GM12878 (cell line): ENCODE results near the gene ARPC5L. TPM values are rescaled to one million over a fixed set of nuclear protein-coding genes. Genes with fewer than 3 reads are reported as not detected.

ENCODE experiments used
- ATAC-seq: fragments of 200-7000 bp; cut with Tn5 transposase; 3 replicates; pipeline ENCODE4 v1.9.1; 2020; ENCODE audit warnings: mild to moderate bottlenecking, moderate library complexity
- BruUV-seq: library from RNA; stranded (reverse); fragments of 400-500 nt; replicated peaks from 2 replicates; lab custom pipeline; 2021; lab: Mats Ljungman, UMichigan
- CTCF ChIA-PET: fragments of 300-600 bp; sonication (Branson Sonifier 250); formaldehyde crosslinking; extraction: SDS; loops from one replicate; lab custom pipeline; 2021; ENCODE audit warnings: inconsistent platforms; lab: Yijun Ruan, JAX
- POLR2A ChIA-PET: fragments of 350-600 bp; formaldehyde crosslinking; extraction: SDS; loops from one replicate; lab custom pipeline; 2021; ENCODE audit warnings: inconsistent platforms; lab: Charles Lee
- RAD21 ChIA-PET: fragments of 300-600 bp; sonication (Branson Sonifier 250); formaldehyde crosslinking; loops from one replicate; lab custom pipeline; 2023; ENCODE audit warnings: antibody characterized with exemption; ENCODE audit not compliant: unreplicated experiment; lab: Charles Lee
- SMC1A ChIA-PET: fragments of 300-600 bp; sonication (Branson Sonifier 250); formaldehyde crosslinking; loops from one replicate; lab custom pipeline; 2023; ENCODE audit not compliant: unreplicated experiment, uncharacterized antibody; lab: Charles Lee
- DNase-seq: peaks from one replicate; pipeline ENCODE4 v3.0.0-alpha.2; 2011; ENCODE audit warnings: low read depth, low spot score
- FAIRE-seq: peaks from 3 replicates; lab custom pipeline; 2011; peaks lifted over from hg19 to GRCh38; lab: Jason Lieb, UNC
- H2AFZ ChIP-seq: 2 replicates; pipeline ENCODE4 v1.6.0; 2011; ENCODE audit warnings: low read depth, low read length, control low read depth; ENCODE audit not compliant: control insufficient read depth
- H3K27ac ChIP-seq: 2 replicates; pipeline ENCODE4 v1.5.1; 2011; ENCODE audit warnings: control low read depth; ENCODE audit not compliant: control insufficient read depth, insufficient read depth
- H3K27me3 ChIP-seq, 2 experiments: replicated peaks in 1 of 2; 2 replicates each; pipeline versions ENCODE4 v1.6.0 to v1.6.1; 2011; ENCODE audit warnings: low read length in 1 of 2; ENCODE audit not compliant: control insufficient read depth in 2 of 2, insufficient read depth in 2 of 2
- H3K36me3 ChIP-seq, 2 experiments: 2 replicates each; pipeline ENCODE4 v1.5.1; 2011; ENCODE audit warnings: low read length in 1 of 2; ENCODE audit not compliant: control insufficient read depth in 2 of 2, insufficient read depth in 2 of 2
- H3K4me1 ChIP-seq: 2 replicates; pipeline ENCODE4 v1.6.1; 2011; ENCODE audit warnings: mild to moderate bottlenecking, low read length, moderate library complexity, mixed read lengths; ENCODE audit not compliant: control insufficient read depth, insufficient read depth
- H3K4me2 ChIP-seq: 2 replicates; pipeline ENCODE4 v1.6.0; 2011; ENCODE audit warnings: control low read depth; ENCODE audit not compliant: control insufficient read depth, insufficient read depth
- H3K4me3 ChIP-seq: fragments of 200-600 bp; sonication (generic); 2 replicates; pipeline ENCODE4 v1.5.1; 2016
- H3K79me2 ChIP-seq: 2 replicates; pipeline ENCODE4 v1.6.0; 2011; ENCODE audit warnings: low read length; ENCODE audit not compliant: control insufficient read depth, insufficient read depth
- H3K9ac ChIP-seq: 2 replicates; pipeline ENCODE4 v1.8.0; 2011; ENCODE audit warnings: low read length, control low read depth, mixed read lengths; ENCODE audit not compliant: control insufficient read depth, insufficient read depth
- H3K9me3 ChIP-seq: replicated peaks from 3 replicates; pipeline ENCODE4 v1.5.1; 2011; ENCODE audit warnings: mild to moderate bottlenecking, low read length; ENCODE audit not compliant: control insufficient read depth, insufficient read depth
- H4K20me1 ChIP-seq: 2 replicates; pipeline ENCODE4 v1.6.0; 2011; ENCODE audit not compliant: control insufficient read depth, insufficient read depth
- BHLHE40 ChIP-seq, 2 experiments: fragments of 450-650 bp in 1 of 2; IDR thresholded peaks; 2 replicates each; pipeline ENCODE4 v1.6.1; 2011 to 2017; ENCODE audit warnings: low read depth in 2 of 2, borderline replicate concordance in 1 of 2, improper control_type of control experiment in 1 of 2, low read length in 1 of 2, mild to moderate bottlenecking in 1 of 2
- CHD2 ChIP-seq: IDR thresholded peaks from 2 replicates; pipeline ENCODE4 v1.6.1; 2011; ENCODE audit warnings: low read depth, low read length, improper control_type of control experiment, borderline replicate concordance
- EED ChIP-seq: sonication (generic); IDR thresholded peaks from 2 replicates; pipeline ENCODE4 v1.6.1; 2016; ENCODE audit warnings: antibody characterized with exemption, low read depth
- ETV6 ChIP-seq, 2 experiments: fragments of 450-650 bp in 1 of 2; IDR thresholded peaks in 1 of 2; conservative IDR thresholded peaks in 1 of 2; 2 replicates each; pipeline ENCODE4 v1.6.1; 2014; ENCODE audit warnings: antibody characterized with exemption in 1 of 2, borderline replicate concordance in 1 of 2, low read depth in 1 of 2, mild to moderate bottlenecking in 1 of 2, moderate library complexity in 1 of 2
- KDM1A ChIP-seq: fragments of 200-600 bp; sonication (generic); IDR thresholded peaks from 2 replicates; pipeline ENCODE4 v1.6.1; 2016; ENCODE audit warnings: borderline replicate concordance
- NFIC ChIP-seq: IDR thresholded peaks from 2 replicates; pipeline ENCODE4 v1.6.1; 2012; ENCODE audit warnings: low read depth, mild to moderate bottlenecking, inconsistent platforms, low read length, moderate library complexity
- NFYB ChIP-seq: IDR thresholded peaks from 2 replicates; pipeline ENCODE4 v1.6.1; 2011; ENCODE audit warnings: low read depth, mild to moderate bottlenecking, low read length, improper control_type of control experiment, moderate library complexity; ENCODE audit not compliant: insufficient read depth
- NKRF ChIP-seq: fragments of 450-650 bp; conservative IDR thresholded peaks from 2 replicates; pipeline ENCODE4 v1.6.1; 2017; ENCODE audit warnings: mild to moderate bottlenecking, moderate library complexity
- RAD21 ChIP-seq: IDR thresholded peaks from 2 replicates; pipeline ENCODE4 v1.6.1; 2011; ENCODE audit warnings: mild to moderate bottlenecking, low read depth, low read length, moderate library complexity; ENCODE audit not compliant: insufficient read depth
- RELA ChIP-seq: fragments of 450-650 bp; IDR thresholded peaks from 2 replicates; pipeline ENCODE4 v1.8.0; 2014; ENCODE audit warnings: borderline replicate concordance; ENCODE audit not compliant: partially characterized antibody
- USF1 ChIP-seq: IDR thresholded peaks from 2 replicates; pipeline ENCODE4 v1.6.1; 2011; ENCODE audit warnings: borderline replicate concordance, low read depth, mild to moderate bottlenecking, moderate library complexity, mixed read lengths, low read length; ENCODE audit not compliant: insufficient read depth; ENCODE audit errors: extremely low read length
- WGBS: methylation state at CpG from one replicate; pipeline ENCODE4 v1.1.6; 2016; ENCODE audit warnings: low lambda C conversion rate; ENCODE audit not compliant: insufficient replicate concordance, insufficient coverage; ENCODE audit errors: missing lambda C conversion rate; 5-methylcytosine and 5-hydroxymethylcytosine counted together
- in situ Hi-C: fragments of 300-500 bp; cut with MboI; formaldehyde crosslinking; loops from 9 replicates; pipeline ENCODE4 v1.14.3; 2018; ENCODE audit warnings: mixed read lengths
- intact Hi-C: fragments of 100-400 bp; cut with micrococcal nuclease; formaldehyde crosslinking; loops from one replicate; pipeline ENCODE4 v1.14.2; 2022; ENCODE audit not compliant: unreplicated experiment
- polyA plus RNA-seq, 11 experiments: library from polyadenylated mRNA; depleted of rRNA in 4 of 11; unstranded in 6 of 11; stranded (reverse) in 5 of 11; fragments of >200 nt; fragmentation: Nextera tagmentation in 4 of 11; fragmentation: Illumina TruSeq in 1 of 11; extraction: Ambion mirVana in 4 of 11; extraction: Trizol in 1 of 11; gene quantifications; 1 replicate in 1 of 11; 2 replicates in 10 of 11; pipeline versions ENCODE4 v1.2.1 to v1.2.3, GENCODE V29; 2011 to 2016; ENCODE audit warnings: inconsistent platforms in 2 of 11, missing spikeins in 2 of 11, low read depth in 1 of 11
- total RNA-seq, 4 experiments: library from RNA; depleted of rRNA in 3 of 4; stranded (reverse); fragments of >200 nt in 3 of 4; fragmentation: Illumina TruSeq in 1 of 4; extraction: Trizol in 1 of 4; gene quantifications; 2 replicates each; pipeline versions ENCODE4 v1.2.1 to v1.2.3, GENCODE V29; 2013 to 2021

Gene ARPC5L
- total and polyA plus RNA-seq, 10 of the 15 experiments (the other 5 are each of a cell fraction or from before 2014, with no cell fraction given): 42.3 to 207 (median 104) TPM

- Histone ChIP-seq H2AFZ (no peak overlapping the region), H3K9ac (no peak overlapping the region), H3K9me3 (no peaks in the 10 kb centered on the region), H3K36me3 (peaks cover 28 to 31% of the 10 kb centered on the region in 2 experiments; a peak in 3 of 4 replicates), H3K27ac (no peak overlapping the region), H4K20me1 (peaks cover 16% of the 10 kb centered on the region), H3K4me1 (peaks cover 13% of the 10 kb centered on the region)
- CTCF ChIA-PET: interaction anchor here (0.9 to 26.5 kb wide), 9 partner anchors 16 to 517 kb away, joined by 3 to 575 read pairs (median 4); partner anchors contain the start of genes NR6A1 and OLFML2A
- ATAC-seq: no peak
- no peak for FAIRE-seq
- SMC1A ChIA-PET: interaction anchor here (0.7 to 12.1 kb wide), 2 partner anchors 16 to 83 kb away, joined by 3 to 233 read pairs; partner anchors contain the start of genes NR6A1 and OLFML2A
- RAD21 ChIA-PET: interaction anchor here (0.6 to 9.5 kb wide), 4 partner anchors 14 to 83 kb away, joined by 3 to 180 read pairs (median 9); partner anchors contain the start of genes NR6A1 and OLFML2A
- BruUV-seq: no TSS peak
- intact Hi-C loops: no loop called here
- TF ChIP-seq EED (no peak), NFYB (no peak), BHLHE40 (IDR thresholded peaks at IDR 0.05; ENCODE audit: borderline replicate concordance in 1 of 2, low read depth in 2 of 2, low read length in 1 of 2) (no peak), CHD2 (no peak), RELA (no peak), USF1 (no peak), RAD21 (no peak), ETV6 (conservative IDR thresholded peaks at IDR 0.05 in 1 of 2, IDR thresholded peaks at IDR 0.05 in 1 of 2; ENCODE audit: borderline replicate concordance in 1 of 2, low read depth in 1 of 2) (no peak), NFIC (no peak), NKRF (no peak), KDM1A (no peak)
- TF ChIP-seq, all 136 proteins: peak for 0
- Histone ChIP-seq H3K79me2 (peaks cover 27% of the 10 kb centered on the region), H3K4me2 (no peak overlapping the region), H3K4me3 (no peak overlapping the region), H3K27me3 (no peaks in the 10 kb centered on the region)
- no peak for DNase-seq
- POLR2A ChIA-PET: interaction anchor here (0.6 to 1.4 kb wide), 3 partner anchors 76 to 436 kb away, joined by 3 to 4 read pairs (median 4); no protein-coding TSS in a partner anchor
- in situ Hi-C loops: loop anchor here (5.0 to 25.0 kb wide), 2 partner anchors 238 to 1943 kb away; partner anchors contain the start of genes RC3H2 and ZBTB6
- WGBS: 92% methylated on average over 18 of the region's 18 CpGs
Measured at GRCh38 chr9:124855566-124855943, 6.4 kb upstream of the ARPC5L start.
